ENCODE data around the gene GPR171. TPM values are rescaled to one million over a fixed set of nuclear protein-coding genes. Genes with fewer than 3 reads are reported as not detected.

The GPR171 gene
- polyA plus RNA-seq, 3 donors, result 0.20 TPM; not detected in 2

DNA sequence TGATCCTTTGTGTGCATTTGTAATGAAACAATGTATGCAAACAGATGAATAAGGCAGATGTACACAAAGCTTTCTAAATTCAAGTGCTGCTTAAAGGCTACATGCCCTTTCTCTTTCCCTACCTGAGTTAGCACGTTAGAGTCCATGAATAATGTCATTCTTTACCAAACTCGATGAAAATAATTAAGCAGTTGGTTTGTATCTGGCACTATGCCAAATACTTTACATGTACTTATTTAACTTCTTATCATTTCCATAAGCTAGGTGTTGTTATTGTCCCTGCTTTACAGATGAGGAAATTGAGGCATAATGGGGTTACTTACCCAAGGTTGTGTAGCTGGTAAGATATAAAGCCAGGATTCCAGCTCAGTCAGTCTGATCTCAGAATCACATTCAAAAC is 2.4 kb downstream of the GPR171 start:
- Mint-ChIP-seq H3K4me1 (peaks cover 3% of the 10 kb centered on the region), H3K4me3 (no peak overlapping the region), H3K36me3 (no peaks in the 10 kb centered on the region), H3K27me3 (ENCODE audit: low read depth in 3 of 3) (no peaks in the 10 kb centered on the region), H3K9me3 (no peaks in the 10 kb centered on the region), H3K27ac (no peak overlapping the region)
- H3K9me3 ChIP-seq (replicated peaks in 1 of 2; ENCODE audit: control insufficient read depth in 1 of 2, insufficient read depth in 1 of 2, low read length in 2 of 2), result no peaks in the 10 kb centered on the region
- intact Hi-C loops (cut with micrococcal nuclease), result no loop called here
- no peaks in the 10 kb centered on the region for H3K36me3 ChIP-seq (replicated peaks in 1 of 2; ENCODE audit: control insufficient read depth in 1 of 2, insufficient read depth in 2 of 2, low read length in 2 of 2)
- no peaks in the 10 kb centered on the region for H3K4me1 ChIP-seq (ENCODE audit: control insufficient read depth in 1 of 2, insufficient read depth in 2 of 2, low read length in 2 of 2)
- TF ChIP-seq, protein P1, sequence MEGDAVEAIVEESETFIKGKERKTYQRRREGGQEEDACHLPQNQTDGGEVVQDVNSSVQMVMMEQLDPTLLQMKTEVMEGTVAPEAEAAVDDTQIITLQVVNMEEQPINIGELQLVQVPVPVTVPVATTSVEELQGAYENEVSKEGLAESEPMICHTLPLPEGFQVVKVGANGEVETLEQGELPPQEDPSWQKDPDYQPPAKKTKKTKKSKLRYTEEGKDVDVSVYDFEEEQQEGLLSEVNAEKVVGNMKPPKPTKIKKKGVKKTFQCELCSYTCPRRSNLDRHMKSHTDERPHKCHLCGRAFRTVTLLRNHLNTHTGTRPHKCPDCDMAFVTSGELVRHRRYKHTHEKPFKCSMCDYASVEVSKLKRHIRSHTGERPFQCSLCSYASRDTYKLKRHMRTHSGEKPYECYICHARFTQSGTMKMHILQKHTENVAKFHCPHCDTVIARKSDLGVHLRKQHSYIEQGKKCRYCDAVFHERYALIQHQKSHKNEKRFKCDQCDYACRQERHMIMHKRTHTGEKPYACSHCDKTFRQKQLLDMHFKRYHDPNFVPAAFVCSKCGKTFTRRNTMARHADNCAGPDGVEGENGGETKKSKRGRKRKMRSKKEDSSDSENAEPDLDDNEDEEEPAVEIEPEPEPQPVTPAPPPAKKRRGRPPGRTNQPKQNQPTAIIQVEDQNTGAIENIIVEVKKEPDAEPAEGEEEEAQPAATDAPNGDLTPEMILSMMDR (IDR thresholded peaks at IDR 0.05), result no peak
- H3K27me3 ChIP-seq (ENCODE audit: control insufficient read depth in 2 of 2, insufficient read depth in 2 of 2, low read length in 2 of 2), result no peaks in the 10 kb centered on the region
- no peak overlapping the region for H2AFZ ChIP-seq (ENCODE audit: insufficient read depth, low read depth, low read length, poor library complexity, severe bottlenecking)
- H3K9ac ChIP-seq (ENCODE audit: insufficient read depth, low read length, poor library complexity, severe bottlenecking), result no peak overlapping the region
- H3K4me3 ChIP-seq (replicated peaks in 1 of 3; ENCODE audit: low read depth in 2 of 3, low read length in 3 of 3), result no peak overlapping the region
- no peak for DNase-seq
- no peaks in the 10 kb centered on the region for H3K79me2 ChIP-seq (ENCODE audit: insufficient read depth, low read length)
- WGBS (ENCODE audit: insufficient coverage), result no CpG with 5 or more reads among the region's 2 CpGs
- H4K20me1 ChIP-seq (ENCODE audit: insufficient read depth, low read length), result no peaks in the 10 kb centered on the region
- H3K4me2 ChIP-seq (replicated peaks; ENCODE audit: extremely low read depth, low read length, poor library complexity, severe bottlenecking), result no peak overlapping the region
- H3K27ac ChIP-seq (ENCODE audit: low read depth in 1 of 2, low read length in 2 of 2), result no peak overlapping the region

DNA sequence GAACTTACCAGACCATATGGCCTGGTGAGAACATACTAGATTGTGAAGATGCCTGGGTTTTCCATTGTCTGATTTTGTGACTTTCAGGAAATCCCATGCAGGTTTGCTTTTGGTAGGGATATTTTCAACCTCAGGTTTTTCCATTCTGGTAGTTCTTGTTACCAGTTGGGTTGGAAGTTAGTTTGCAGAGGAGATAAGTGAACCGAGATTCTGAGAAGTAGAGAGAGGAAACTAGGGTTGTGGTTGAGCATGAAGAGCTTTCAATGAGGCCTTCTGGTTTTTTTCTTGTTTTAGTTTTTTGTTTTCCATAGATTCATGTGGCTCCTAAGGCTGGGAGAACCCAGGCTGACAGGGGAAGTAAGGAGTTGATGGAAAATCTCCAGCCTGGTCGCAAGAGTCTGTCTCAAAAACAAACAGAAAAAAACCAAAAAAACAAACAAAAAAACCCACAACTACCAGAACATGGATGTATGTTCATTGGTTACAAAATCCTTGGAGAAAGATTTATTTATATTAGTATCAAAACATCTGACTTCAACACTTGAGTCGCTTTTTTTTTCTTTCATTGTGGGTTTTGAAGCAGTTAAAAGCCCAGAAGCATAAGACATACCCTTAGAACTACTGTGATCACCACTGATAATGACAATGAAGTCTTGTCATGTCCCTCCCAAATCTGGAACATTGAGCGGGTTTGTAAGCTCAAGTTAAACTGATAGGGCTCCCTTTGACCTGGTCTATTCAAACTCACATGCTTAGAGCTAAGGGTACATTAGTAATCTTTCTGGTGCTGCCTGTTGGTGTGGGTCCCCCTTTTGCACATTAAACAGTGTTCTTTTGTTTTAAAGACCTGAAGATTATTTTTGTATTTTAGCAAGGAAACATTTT is 3.2 kb downstream of the GPR171 start:
- Histone ChIP-seq H3K4me2 (replicated peaks; ENCODE audit: extremely low read depth, low read length, poor library complexity, severe bottlenecking) (no peak overlapping the region), H3K9me3 (replicated peaks in 1 of 2; ENCODE audit: control insufficient read depth in 1 of 2, insufficient read depth in 1 of 2, low read length in 2 of 2) (no peaks in the 10 kb centered on the region), H3K4me3 (replicated peaks in 1 of 3; ENCODE audit: low read depth in 2 of 3, low read length in 3 of 3) (no peak overlapping the region), H4K20me1 (ENCODE audit: insufficient read depth, low read length) (no peaks in the 10 kb centered on the region), H3K27me3 (ENCODE audit: control insufficient read depth in 2 of 2, insufficient read depth in 2 of 2, low read length in 2 of 2) (no peaks in the 10 kb centered on the region), H3K36me3 (replicated peaks in 1 of 2; ENCODE audit: control insufficient read depth in 1 of 2, insufficient read depth in 2 of 2, low read length in 2 of 2) (no peaks in the 10 kb centered on the region), H3K27ac (ENCODE audit: low read depth in 1 of 2, low read length in 2 of 2) (no peak overlapping the region), H2AFZ (ENCODE audit: insufficient read depth, low read depth, low read length, poor library complexity, severe bottlenecking) (no peak overlapping the region), H3K79me2 (ENCODE audit: insufficient read depth, low read length) (no peaks in the 10 kb centered on the region), H3K4me1 (ENCODE audit: control insufficient read depth in 1 of 2, insufficient read depth in 2 of 2, low read length in 2 of 2) (no peaks in the 10 kb centered on the region), H3K9ac (ENCODE audit: insufficient read depth, low read length, poor library complexity, severe bottlenecking) (no peak overlapping the region)
- DNase-seq, result no peak
- peaks cover 3% of the 10 kb centered on the region for H3K4me1 Mint-ChIP-seq
- TF ChIP-seq, protein P1 (IDR thresholded peaks at IDR 0.05), result no peak
- H3K4me3 Mint-ChIP-seq, result no peak overlapping the region
- intact Hi-C loops (cut with micrococcal nuclease), result no loop called here
- no peaks in the 10 kb centered on the region for H3K27me3 Mint-ChIP-seq (ENCODE audit: low read depth in 3 of 3)
- 55% methylated on average over 2 of the region's 4 CpGs for WGBS (ENCODE audit: insufficient coverage)
- peak overlapping the region in 1 of 7 donors; percentile 32 for H3K27ac Mint-ChIP-seq
- no peaks in the 10 kb centered on the region for H3K36me3 Mint-ChIP-seq
- H3K9me3 Mint-ChIP-seq, result no peaks in the 10 kb centered on the region
